ENCODE results near the gene TMEM269.
"Not testable (repeated sequence)": the region's sequence is repeated elsewhere in the genome, so short reads cannot be mapped to it uniquely, and the experiment has no call there.

TMEM269 gene

GRCh38 chr1:42746436-42747105, 38.2 kb upstream of the TMEM269 start:
- TF ChIP-seq POLR2AphosphoS5 (IDR thresholded peaks at IDR 0.05; ENCODE audit: low read depth, low read length), result no peak
- no peak for TF ChIP-seq POU2F2 (IDR thresholded peaks at IDR 0.05; ENCODE audit: low read depth, low read length)
- no peak for TF ChIP-seq POLR2A (IDR thresholded peaks at IDR 0.05; ENCODE audit: low read depth, low read length)
- TF ChIP-seq TAF1 (IDR thresholded peaks at IDR 0.05; ENCODE audit: low read depth, low read length), result no peak
- TF ChIP-seq SPI1 (IDR thresholded peaks at IDR 0.05; ENCODE audit: low read depth, low read length), result no peak
- TF ChIP-seq PAX5 (IDR thresholded peaks at IDR 0.05; ENCODE audit: insufficient read depth, low read length, severe bottlenecking), result no peak
- DNase-seq (ENCODE audit: insufficient read length, low spot score) (no peak), FAIRE-seq (no peak)

DNA sequence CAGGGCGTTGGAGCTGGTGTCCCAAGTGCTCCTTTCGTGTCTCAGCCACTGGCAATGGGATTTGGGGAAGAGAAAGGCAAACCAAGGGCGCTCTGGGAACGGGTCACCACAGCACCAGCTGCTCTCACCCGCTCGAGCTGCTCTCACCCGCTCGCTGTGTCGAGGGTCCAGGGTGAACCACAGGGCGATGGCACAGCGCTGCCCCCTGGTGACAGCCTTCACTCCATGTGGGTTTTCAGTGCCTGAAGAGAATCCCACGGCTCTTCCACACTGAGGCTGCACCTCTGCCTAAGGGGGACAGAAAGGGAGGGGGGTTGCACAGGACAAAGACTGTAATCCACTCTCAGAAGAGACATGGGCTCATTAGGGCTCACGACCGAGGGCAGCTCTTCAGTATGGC, 37.7 kb upstream of the TMEM269 start:
- no peak for TF ChIP-seq POLR2A (IDR thresholded peaks at IDR 0.05; ENCODE audit: low read depth, low read length)
- TF ChIP-seq TAF1 (IDR thresholded peaks at IDR 0.05; ENCODE audit: low read depth, low read length), result no peak
- no peak for TF ChIP-seq POLR2AphosphoS5 (IDR thresholded peaks at IDR 0.05; ENCODE audit: low read depth, low read length)
- no peak for TF ChIP-seq PAX5 (IDR thresholded peaks at IDR 0.05; ENCODE audit: insufficient read depth, low read length, severe bottlenecking)
- no peak for TF ChIP-seq POU2F2 (IDR thresholded peaks at IDR 0.05; ENCODE audit: low read depth, low read length)
- TF ChIP-seq SPI1 (IDR thresholded peaks at IDR 0.05; ENCODE audit: low read depth, low read length), result no peak
- peak; percentile 9 for FAIRE-seq
- DNase-seq (ENCODE audit: insufficient read length, low spot score), result peak; percentile 68

DNA sequence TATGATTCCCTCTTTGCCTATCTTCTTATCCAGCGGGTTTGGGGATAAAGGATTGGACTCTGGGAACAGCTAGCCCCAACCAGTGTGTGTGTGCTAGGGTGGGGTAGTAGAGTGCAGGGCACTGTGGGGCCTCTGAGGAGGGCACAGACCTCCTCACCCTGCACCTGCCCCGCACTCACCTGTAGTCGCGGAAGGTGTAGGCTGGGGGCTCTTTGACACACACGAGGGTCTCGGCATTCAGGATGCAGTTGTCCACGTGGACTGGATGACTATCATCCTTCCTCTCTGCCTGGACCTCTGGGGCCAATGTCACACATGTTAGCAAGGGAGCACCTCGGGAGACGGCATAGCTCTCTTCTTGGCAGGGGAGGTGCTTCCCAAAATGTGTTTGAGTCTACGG, 36.8 kb upstream of the TMEM269 start:
- no peak for FAIRE-seq
- no peak for DNase-seq (ENCODE audit: insufficient read length, low spot score)
- TF ChIP-seq TAF1 (IDR thresholded peaks at IDR 0.05; ENCODE audit: low read depth, low read length), result no peak
- TF ChIP-seq POU2F2 (IDR thresholded peaks at IDR 0.05; ENCODE audit: low read depth, low read length), result no peak

DNA sequence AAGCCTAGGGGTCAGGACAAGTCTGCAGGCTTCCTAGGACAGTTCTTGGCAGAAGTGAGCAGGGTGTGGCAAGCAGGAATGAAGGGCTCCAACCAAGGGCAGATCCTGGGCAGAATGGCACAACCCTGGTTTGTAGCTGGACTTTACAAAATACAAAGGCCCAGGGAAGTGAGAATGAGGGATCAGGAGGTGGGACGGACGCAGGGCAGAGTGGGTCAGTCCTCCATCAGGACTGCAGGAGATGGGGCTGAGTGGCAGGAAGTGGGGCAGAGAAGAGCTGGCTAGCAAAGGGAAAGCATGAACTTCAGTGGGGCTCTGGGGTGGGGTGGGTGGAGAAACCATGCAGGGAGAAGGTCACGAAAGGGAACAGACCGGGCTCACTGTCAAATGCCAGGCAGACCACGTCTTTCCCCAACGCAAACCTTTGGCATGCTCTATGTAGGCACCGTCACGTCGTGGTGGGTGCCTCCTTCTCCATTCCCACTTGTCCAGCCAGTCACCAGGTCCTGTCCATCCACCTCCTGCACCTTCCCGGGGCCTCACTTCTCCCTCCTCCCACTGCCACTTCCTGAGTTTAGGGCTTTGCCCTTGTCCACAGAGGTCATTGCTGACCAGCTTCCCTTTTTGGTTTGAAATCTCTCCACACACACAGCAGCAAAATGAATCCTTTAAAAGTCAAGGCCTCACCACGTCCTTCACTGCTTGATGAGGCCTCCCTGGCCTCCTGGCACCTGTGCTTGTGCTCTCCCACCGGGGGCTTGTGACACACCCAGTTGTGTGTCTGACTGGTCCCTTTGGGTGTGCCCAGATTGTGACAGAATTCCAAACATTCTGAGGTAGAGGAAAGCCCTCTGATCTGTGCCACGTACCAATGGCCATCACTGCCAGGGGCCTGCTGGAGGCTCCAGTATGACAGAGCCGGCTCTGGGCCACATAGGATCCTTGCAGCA, 36.1 kb upstream of the TMEM269 start:
- DNase-seq (ENCODE audit: insufficient read length, low spot score) (no peak), FAIRE-seq (no peak)
- TF ChIP-seq TAF1 (IDR thresholded peaks at IDR 0.05; ENCODE audit: low read depth, low read length) (no peak), POLR2AphosphoS5 (IDR thresholded peaks at IDR 0.05; ENCODE audit: low read depth, low read length) (no peak), SPI1 (IDR thresholded peaks at IDR 0.05; ENCODE audit: low read depth, low read length) (no peak), PAX5 (IDR thresholded peaks at IDR 0.05; ENCODE audit: insufficient read depth, low read length, severe bottlenecking) (no peak), POU2F2 (IDR thresholded peaks at IDR 0.05; ENCODE audit: low read depth, low read length) (no peak), POLR2A (IDR thresholded peaks at IDR 0.05; ENCODE audit: low read depth, low read length) (no peak)

DNA sequence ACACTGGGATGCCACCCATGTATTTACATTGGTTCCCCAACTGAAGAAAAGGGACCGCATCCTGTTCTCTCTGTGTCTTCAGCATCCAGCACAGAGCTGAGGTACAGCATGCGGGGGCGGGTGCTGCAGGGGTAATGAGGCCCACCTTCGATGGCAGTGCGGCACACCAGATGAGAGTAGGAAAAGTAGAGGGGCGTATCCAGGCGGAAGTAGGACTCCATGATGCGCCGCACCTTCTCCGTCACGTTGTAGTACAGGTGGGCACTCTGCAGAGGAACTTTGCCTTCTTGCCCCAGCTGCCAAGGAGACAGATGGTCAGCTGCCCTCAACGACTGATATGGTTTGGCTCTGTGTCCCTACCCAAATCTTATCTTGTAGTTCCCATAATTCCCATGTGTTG, 34.8 kb upstream of the TMEM269 start:
- no peak for FAIRE-seq
- DNase-seq (ENCODE audit: insufficient read length, low spot score), result no peak
- no peak for TF ChIP-seq SPI1 (IDR thresholded peaks at IDR 0.05; ENCODE audit: low read depth, low read length)
- no peak for TF ChIP-seq TAF1 (IDR thresholded peaks at IDR 0.05; ENCODE audit: low read depth, low read length)
- no peak for TF ChIP-seq POLR2A (IDR thresholded peaks at IDR 0.05; ENCODE audit: low read depth, low read length)
- TF ChIP-seq PAX5 (IDR thresholded peaks at IDR 0.05; ENCODE audit: insufficient read depth, low read length, severe bottlenecking), result no peak
- no peak for TF ChIP-seq POLR2AphosphoS5 (IDR thresholded peaks at IDR 0.05; ENCODE audit: low read depth, low read length)
- TF ChIP-seq POU2F2 (IDR thresholded peaks at IDR 0.05; ENCODE audit: low read depth, low read length), result no peak

DNA sequence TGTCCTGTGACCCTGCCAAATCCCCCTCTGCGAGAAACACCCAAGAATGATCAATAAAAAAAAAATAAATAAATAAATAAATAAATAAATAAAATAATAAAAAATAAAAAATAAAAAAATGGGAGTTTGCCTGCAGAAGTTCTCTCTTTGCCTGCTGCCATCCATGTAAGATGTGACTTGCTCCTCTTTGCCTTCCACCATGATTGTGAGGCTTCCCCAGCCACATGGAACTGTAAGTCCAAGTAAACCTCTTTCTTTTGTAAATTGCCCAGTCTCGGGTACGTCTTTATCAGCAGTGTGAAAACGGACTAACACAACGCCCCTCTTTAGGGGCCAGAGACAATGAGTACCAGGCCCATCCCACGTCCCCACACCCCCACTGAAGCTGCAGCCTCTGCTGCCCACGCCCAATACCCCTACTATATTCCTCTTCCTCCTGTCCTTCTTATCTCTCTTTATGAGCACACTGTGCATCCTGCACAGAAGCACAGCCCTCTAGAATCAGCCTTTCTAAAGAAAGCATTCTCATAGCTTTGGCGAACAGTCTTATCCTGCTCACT, 33.2 kb upstream of the TMEM269 start:
- DNase-seq (ENCODE audit: insufficient read length, low spot score); FAIRE-seq: not testable (repeated sequence)

DNA sequence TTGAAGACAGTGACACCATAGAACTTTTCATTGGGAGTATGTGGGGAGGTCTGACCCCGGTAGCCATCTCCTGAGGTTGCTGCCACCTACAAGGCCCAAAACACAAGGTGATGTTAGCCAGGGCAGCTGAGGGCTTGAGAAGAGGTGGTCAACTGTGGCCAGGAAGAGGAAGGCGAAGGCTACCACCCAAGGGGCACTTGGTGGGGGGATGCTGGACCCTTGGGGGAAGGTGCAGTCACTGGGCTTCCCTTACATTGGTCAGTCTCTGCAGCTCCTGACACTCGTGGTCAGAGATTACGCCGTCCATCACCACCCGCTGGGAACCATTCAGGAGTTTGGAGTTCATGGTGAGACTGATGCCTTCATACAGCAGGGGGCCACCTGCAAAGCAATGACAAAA, 32.5 kb upstream of the TMEM269 start:
- DNase-seq (ENCODE audit: insufficient read length, low spot score) (no peak), FAIRE-seq (no peak)
- TF ChIP-seq POU2F2 (IDR thresholded peaks at IDR 0.05; ENCODE audit: low read depth, low read length), result no peak

- DNase-seq (ENCODE audit: insufficient read length, low spot score), result no peak
- no peak for FAIRE-seq
- no peak for TF ChIP-seq POLR2AphosphoS5 (IDR thresholded peaks at IDR 0.05; ENCODE audit: low read depth, low read length)
- no peak for TF ChIP-seq POLR2A (IDR thresholded peaks at IDR 0.05; ENCODE audit: low read depth, low read length)
- no peak for TF ChIP-seq POU2F2 (IDR thresholded peaks at IDR 0.05; ENCODE audit: low read depth, low read length)
- TF ChIP-seq SPI1 (IDR thresholded peaks at IDR 0.05; ENCODE audit: low read depth, low read length), result no peak
- no peak for TF ChIP-seq TAF1 (IDR thresholded peaks at IDR 0.05; ENCODE audit: low read depth, low read length)
- no peak for TF ChIP-seq PAX5 (IDR thresholded peaks at IDR 0.05; ENCODE audit: insufficient read depth, low read length, severe bottlenecking)
Observed at GRCh38 chr1:42753070-42753469, 31.7 kb upstream of the TMEM269 start.

- TF ChIP-seq SPI1 (IDR thresholded peaks at IDR 0.05; ENCODE audit: low read depth, low read length) (0 out of 2 replicates have a peak, but pooled peaks have one; percentile 15), POLR2AphosphoS5 (IDR thresholded peaks at IDR 0.05; ENCODE audit: low read depth, low read length) (no peak)
- DNase-seq (ENCODE audit: insufficient read length, low spot score) (no peak), FAIRE-seq (peak; percentile 50)
Observed at GRCh38 chr1:42756956-42757891, 27.6 kb upstream of the TMEM269 start.
